Peyer's patch (tissue), 4 donors: Measurements from ENCODE around the gene USP37.

Experiments used
- POLR2A ChIP-seq, 2 donors: fragments of 450-650 bp; IDR thresholded peaks; one replicate each; pipeline ENCODE4 v1.5.1; 2017; ENCODE audit warnings: antibody characterized with exemption in 2 of 2, mild to moderate bottlenecking in 2 of 2, moderate library complexity in 2 of 2
- TF ChIP-seq, protein P1 (sequence below), 6 experiments: fragments of 450-650 bp in 4 of 6; fragments of 200-600 bp in 2 of 6; sonication (generic) in 1 of 6; IDR thresholded peaks; one replicate each; pipeline ENCODE4 v1.5.1; 2017 to 2019; ENCODE audit warnings: antibody characterized with exemption in 6 of 6, mild to moderate bottlenecking in 3 of 6, moderate library complexity in 1 of 6

- TF ChIP-seq POLR2A (IDR thresholded peaks at IDR 0.05), result no peak
- TF ChIP-seq, protein P1, sequence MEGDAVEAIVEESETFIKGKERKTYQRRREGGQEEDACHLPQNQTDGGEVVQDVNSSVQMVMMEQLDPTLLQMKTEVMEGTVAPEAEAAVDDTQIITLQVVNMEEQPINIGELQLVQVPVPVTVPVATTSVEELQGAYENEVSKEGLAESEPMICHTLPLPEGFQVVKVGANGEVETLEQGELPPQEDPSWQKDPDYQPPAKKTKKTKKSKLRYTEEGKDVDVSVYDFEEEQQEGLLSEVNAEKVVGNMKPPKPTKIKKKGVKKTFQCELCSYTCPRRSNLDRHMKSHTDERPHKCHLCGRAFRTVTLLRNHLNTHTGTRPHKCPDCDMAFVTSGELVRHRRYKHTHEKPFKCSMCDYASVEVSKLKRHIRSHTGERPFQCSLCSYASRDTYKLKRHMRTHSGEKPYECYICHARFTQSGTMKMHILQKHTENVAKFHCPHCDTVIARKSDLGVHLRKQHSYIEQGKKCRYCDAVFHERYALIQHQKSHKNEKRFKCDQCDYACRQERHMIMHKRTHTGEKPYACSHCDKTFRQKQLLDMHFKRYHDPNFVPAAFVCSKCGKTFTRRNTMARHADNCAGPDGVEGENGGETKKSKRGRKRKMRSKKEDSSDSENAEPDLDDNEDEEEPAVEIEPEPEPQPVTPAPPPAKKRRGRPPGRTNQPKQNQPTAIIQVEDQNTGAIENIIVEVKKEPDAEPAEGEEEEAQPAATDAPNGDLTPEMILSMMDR (IDR thresholded peaks at IDR 0.05), result no peak
These were observed 121.1 kb downstream of the USP37 start for GRCh38 chr2:218447072-218447471.
